ENCODE data around the gene KCNH5.

KCNH5 gene

GRCh38 chr14:62824086-62824485 lies 221.2 kb downstream of the KCNH5 start:
- no peak for TF ChIP-seq CTCF (IDR thresholded peaks at IDR 0.05)

- TF ChIP-seq CTCF (IDR thresholded peaks at IDR 0.05) = no peak
Observed at GRCh38 chr14:62819931-62820330, 225.3 kb downstream of the KCNH5 start.

GRCh38 chr14:62807636-62808035 lies 237.6 kb downstream of the KCNH5 start:
- TF ChIP-seq CTCF (IDR thresholded peaks at IDR 0.05) = no peak

GRCh38 chr14:62800577-62800976 lies 244.7 kb downstream of the KCNH5 start:
- TF ChIP-seq CTCF (IDR thresholded peaks at IDR 0.05) = no peak

GRCh38 chr14:62796431-62796830 lies 248.8 kb downstream of the KCNH5 start:
- no peak for TF ChIP-seq CTCF (IDR thresholded peaks at IDR 0.05)

- no peak for TF ChIP-seq CTCF (IDR thresholded peaks at IDR 0.05)
Observed at GRCh38 chr14:62792578-62792977, 252.7 kb downstream of the KCNH5 start.

GRCh38 chr14:62778852-62779251 lies 266.4 kb downstream of the KCNH5 start:
- no peak for TF ChIP-seq CTCF (IDR thresholded peaks at IDR 0.05)

GRCh38 chr14:62778310-62778709 lies 266.9 kb downstream of the KCNH5 start:
- no peak for TF ChIP-seq CTCF (IDR thresholded peaks at IDR 0.05)
